Hepatocyte (in vitro differentiated cells): ENCODE results near the gene REXO5. TPM values are rescaled to one million over a fixed set of nuclear protein-coding genes. Genes with fewer than 3 reads are reported as not detected.
"Not testable (repeated sequence)": the region's sequence is repeated elsewhere in the genome, so short reads cannot be mapped to it uniquely, and the experiment has no call there.

Source experiments
- DNase-seq: peaks from one replicate; pipeline ENCODE4 v3.0.0-alpha.2; 2016; ENCODE audit warnings: low spot score
- H2AFZ ChIP-seq: fragments of 200-600 bp; sonication (generic); 2 replicates; pipeline ENCODE4 v1.6.0; 2016; ENCODE audit warnings: antibody characterized with exemption, mild to moderate bottlenecking
- H3K27ac ChIP-seq: fragments of 200-600 bp; sonication (generic); 2 replicates; pipeline ENCODE4 v1.5.1; 2016; ENCODE audit warnings: mild to moderate bottlenecking
- H3K27me3 ChIP-seq: fragments of 200-600 bp; sonication (generic); 2 replicates; pipeline ENCODE4 v1.6.1; 2016
- H3K36me3 ChIP-seq: fragments of 200-600 bp; sonication (generic); replicated peaks from 2 replicates; pipeline ENCODE4 v1.5.1; 2016; ENCODE audit warnings: low read depth; ENCODE audit not compliant: insufficient read depth
- H3K4me1 ChIP-seq: fragments of 200-600 bp; sonication (generic); 2 replicates; pipeline ENCODE4 v1.5.1; 2016; ENCODE audit warnings: mild to moderate bottlenecking, moderate library complexity; ENCODE audit not compliant: insufficient read depth
- H3K4me2 ChIP-seq: fragments of 200-600 bp; sonication (generic); 2 replicates; pipeline ENCODE4 v1.6.0; 2016
- H3K4me3 ChIP-seq: fragments of 200-600 bp; sonication (generic); 2 replicates; pipeline ENCODE4 v1.5.1; 2016; ENCODE audit warnings: mild to moderate bottlenecking
- H3K79me2 ChIP-seq: fragments of 200-600 bp; sonication (generic); 2 replicates; pipeline ENCODE4 v1.6.0; 2017; ENCODE audit warnings: mild to moderate bottlenecking
- H3K9me2 ChIP-seq: fragments of 200-600 bp; sonication (generic); replicated peaks from 2 replicates; pipeline ENCODE4 v1.6.0; 2017; ENCODE audit warnings: mild to moderate bottlenecking; ENCODE audit not compliant: insufficient read depth
- H3K9me3 ChIP-seq: fragments of 200-600 bp; sonication (generic); 2 replicates; pipeline ENCODE4 v1.5.1; 2016; ENCODE audit warnings: low read depth, mild to moderate bottlenecking
- H4K20me1 ChIP-seq: fragments of 200-600 bp; sonication (generic); 2 replicates; pipeline ENCODE4 v1.6.0; 2016; ENCODE audit warnings: mild to moderate bottlenecking; ENCODE audit not compliant: insufficient read depth, poor library complexity, severe bottlenecking
- CTCF ChIP-seq: fragments of 200-600 bp; sonication (generic); IDR thresholded peaks from 2 replicates; pipeline ENCODE4 v1.5.1; 2016; ENCODE audit warnings: antibody characterized with exemption, mild to moderate bottlenecking; ENCODE audit not compliant: poor library complexity
- EZH2 ChIP-seq: fragments of 200-600 bp; sonication (generic); IDR thresholded peaks from 2 replicates; pipeline ENCODE4 v1.6.1; 2016; ENCODE audit warnings: antibody characterized with exemption, mild to moderate bottlenecking, borderline replicate concordance
- EZH2phosphoT487 ChIP-seq: fragments of 200-600 bp; sonication (generic); IDR thresholded peaks from one replicate; pipeline ENCODE4 v1.6.1; 2018; ENCODE audit warnings: antibody characterized with exemption, mild to moderate bottlenecking, low read depth, moderate library complexity; ENCODE audit not compliant: unreplicated experiment, severe bottlenecking
- WGBS: methylation state at CpG from one replicate; pipeline ENCODE4 v1.1.6; 2016; ENCODE audit warnings: low lambda C conversion rate; ENCODE audit errors: missing lambda C conversion rate; 5-methylcytosine and 5-hydroxymethylcytosine counted together
- polyA plus RNA-seq: library from polyadenylated mRNA; unstranded; fragments of >200 nt; fragmentation: Nextera tagmentation; extraction: Ambion mirVana; gene quantifications from 2 replicates; pipeline ENCODE4 v1.2.1, GENCODE V29; 2016
- total RNA-seq: library from RNA; depleted of rRNA; stranded (reverse); fragments of >200 nt; gene quantifications from 2 replicates; pipeline ENCODE4 v1.2.3, GENCODE V29; 2014

Gene REXO5
- total and polyA plus RNA-seq, 2 experiments from 2014 or later, result 3.5 to 3.6 TPM

- no peaks in the 10 kb centered on the region for H4K20me1 ChIP-seq
- no peaks in the 10 kb centered on the region for H3K27me3 ChIP-seq
- H2AFZ ChIP-seq, result peak overlapping the region; percentile 62
- no peak for DNase-seq
- no peak overlapping the region for H3K4me3 ChIP-seq
- no peaks in the 10 kb centered on the region for H3K9me2 ChIP-seq
- no peaks in the 10 kb centered on the region for H3K36me3 ChIP-seq
- TF ChIP-seq CTCF (no peak), EZH2 (no peak)
- peak overlapping the region; percentile 71 for H3K27ac ChIP-seq
- no peaks in the 10 kb centered on the region for H3K79me2 ChIP-seq
- 95% methylated on average over 3 of the region's 3 CpGs for WGBS
- H3K4me1 ChIP-seq, result peaks cover 13% of the 10 kb centered on the region
- peaks cover 6% of the 10 kb centered on the region for H3K9me3 ChIP-seq
- H3K4me2 ChIP-seq, result peak overlapping the region; percentile 76
Measured at GRCh38 chr16:20762404-20763123, 43.8 kb upstream of the REXO5 start.

DNA sequence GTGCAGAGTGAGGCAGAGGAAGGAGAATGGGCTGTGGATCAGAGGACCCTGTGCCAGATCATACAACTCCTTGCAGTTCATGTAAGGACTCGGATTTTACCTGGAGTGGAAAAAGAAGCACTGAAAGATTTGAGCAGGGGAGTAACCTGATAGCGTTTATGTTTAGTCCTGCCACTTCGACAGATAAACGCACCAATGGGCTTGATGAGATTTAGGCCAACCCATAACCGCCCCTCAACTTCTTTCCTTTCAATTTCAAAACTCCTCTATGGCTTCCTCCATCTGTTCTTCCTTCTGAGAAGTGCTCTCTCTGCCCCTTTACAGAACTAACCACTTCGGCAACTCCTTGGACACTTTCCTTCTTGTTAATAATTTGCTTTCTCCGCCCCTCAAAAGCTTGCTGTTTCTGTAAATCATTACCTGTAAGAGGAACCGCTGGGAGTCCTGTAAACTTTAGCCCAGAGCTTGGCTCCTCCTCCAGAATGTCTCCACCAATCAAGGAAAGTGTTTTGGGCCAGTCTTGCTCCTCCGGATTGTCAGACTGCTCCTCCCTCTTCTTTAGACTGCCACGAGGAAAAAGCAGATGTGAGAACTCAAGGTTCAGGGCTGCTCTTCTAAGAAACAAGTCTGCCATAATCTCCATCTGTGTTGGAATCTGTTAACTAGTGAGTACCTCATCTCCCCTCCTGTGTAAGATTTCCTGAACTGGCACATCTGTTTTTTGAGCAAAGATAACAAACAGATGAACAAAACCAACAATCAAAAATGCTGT, 42.7 kb upstream of the REXO5 start, which contains the start of gene ACSM3:
Gene ACSM3, plus strand, starts transcription at position 554 of the 772 bp plus-strand sequence. CDS start 6,021 bp downstream, outside the sequence.
- H3K27me3 ChIP-seq, result no peaks in the 10 kb centered on the region
- H3K4me2 ChIP-seq, result peak within 1 kb of the TSS; percentile 76
- H3K9me2 ChIP-seq, result no peaks in the 10 kb centered on the region
- peaks cover 13% of the 10 kb centered on the region for H3K4me1 ChIP-seq
- H3K79me2 ChIP-seq, result no peaks in the 10 kb centered on the region
- DNase-seq, result peak; percentile 90
- WGBS, result 5% methylated on average over 10 of the region's 10 CpGs
- H3K9me3 ChIP-seq, result peaks cover 6% of the 10 kb centered on the region
- H3K4me3 ChIP-seq, result peak within 1 kb of the TSS; percentile 21
- H3K36me3 ChIP-seq, result no peaks in the 10 kb centered on the region
- no peak for TF ChIP-seq EZH2
- H3K27ac ChIP-seq, result peak within 1 kb of the TSS; percentile 71
- H2AFZ ChIP-seq, result peak within 1 kb of the TSS; percentile 62
- no peaks in the 10 kb centered on the region for H4K20me1 ChIP-seq

DNA sequence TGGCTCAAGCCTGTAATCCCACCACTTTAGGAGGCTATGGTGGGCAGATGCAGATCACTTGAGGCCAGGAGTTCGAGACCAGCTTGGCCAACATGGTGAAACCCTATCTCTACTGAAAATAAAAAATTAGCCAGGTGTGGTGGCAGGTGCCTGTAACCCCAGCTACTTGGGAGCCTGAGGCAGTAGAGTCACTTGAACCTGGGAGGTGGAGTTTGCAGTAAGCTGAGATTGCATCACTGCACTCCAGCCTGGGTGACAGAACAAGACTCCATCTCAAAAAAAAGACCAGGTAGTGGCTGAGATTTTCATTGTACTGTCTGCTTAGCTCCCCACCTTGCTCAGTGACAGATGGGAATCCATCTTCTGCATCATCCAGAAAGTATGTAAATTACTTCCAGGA, 41.9 kb upstream of the REXO5 start:
- H3K4me1 ChIP-seq, result peaks cover 13% of the 10 kb centered on the region
- not testable (repeated sequence) for H2AFZ ChIP-seq, H3K4me3 ChIP-seq

DNA sequence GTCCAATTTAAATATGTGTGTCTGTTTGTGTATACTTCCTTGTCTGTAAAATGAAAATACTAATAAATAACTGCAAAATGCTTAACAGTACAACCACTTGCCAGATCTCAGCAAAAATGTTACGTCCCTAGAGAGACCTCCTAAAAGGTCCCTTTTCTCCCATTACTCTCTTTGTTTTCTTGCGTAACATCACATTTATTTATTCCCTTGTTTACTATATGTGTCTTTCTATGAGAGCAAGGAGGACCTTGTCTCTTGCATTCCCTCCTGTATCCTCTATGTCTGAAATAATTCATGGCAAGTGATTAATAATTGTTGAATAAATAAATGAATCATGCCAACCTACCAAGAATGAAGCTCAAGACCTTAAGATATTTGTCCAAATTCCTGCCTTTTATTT, 40.6 kb upstream of the REXO5 start:
- WGBS, result 98% methylated on average over 2 of the region's 2 CpGs
- no peak for DNase-seq
- Histone ChIP-seq H3K4me1 (peaks cover 13% of the 10 kb centered on the region), H3K9me2 (no peaks in the 10 kb centered on the region), H4K20me1 (no peaks in the 10 kb centered on the region), H3K9me3 (peaks cover 6% of the 10 kb centered on the region), H3K27ac (no peak overlapping the region), H3K4me3 (no peak overlapping the region), H3K79me2 (no peaks in the 10 kb centered on the region), H3K4me2 (no peak overlapping the region), H3K27me3 (no peaks in the 10 kb centered on the region), H3K36me3 (no peaks in the 10 kb centered on the region), H2AFZ (no peak overlapping the region)
- TF ChIP-seq EZH2 (no peak), EZH2phosphoT487 (no peak), CTCF (no peak)

More for the DNA sequence above, 41.9 kb upstream of the REXO5 start:
- not testable (repeated sequence) for H4K20me1 ChIP-seq, H3K9me3 ChIP-seq, H3K36me3 ChIP-seq, H3K27me3 ChIP-seq, DNase-seq, H3K79me2 ChIP-seq, H3K9me2 ChIP-seq
- Histone ChIP-seq H3K4me2 (peak overlapping the region; percentile 76), H3K27ac (peak overlapping the region; percentile 38)
- 95% methylated on average over 1 of the region's 1 CpG for WGBS
